H9 (cell line): ENCODE data around the gene GPR156. TPM values are rescaled to one million over a fixed set of nuclear protein-coding genes. Genes with fewer than 3 reads are reported as not detected.

Source experiments
- DNase-seq: peaks from one replicate; pipeline ENCODE4 v3.0.0-alpha.2; 2017
- H2AFZ ChIP-seq: one replicate; pipeline ENCODE4 v1.6.1; 2013; ENCODE audit warnings: mild to moderate bottlenecking, low read length, control low read depth, moderate library complexity
- H2AK5ac ChIP-seq: 2 replicates; pipeline ENCODE4 v1.6.1; 2013; ENCODE audit warnings: low read length, control low read depth, mixed read lengths; ENCODE audit not compliant: insufficient read length
- H2BK120ac ChIP-seq: one replicate; pipeline ENCODE4 v1.6.1; 2013; ENCODE audit warnings: low read depth, mild to moderate bottlenecking, low read length, control low read depth, inconsistent platforms; ENCODE audit not compliant: poor library complexity, severe bottlenecking
- H2BK12ac ChIP-seq: 2 replicates; pipeline ENCODE4 v1.6.1; 2013; ENCODE audit warnings: low read length, control low read depth, mixed read lengths, low read depth; ENCODE audit not compliant: insufficient read length
- H2BK15ac ChIP-seq: 2 replicates; pipeline ENCODE4 v1.6.1; 2013; ENCODE audit warnings: low read depth, low read length, control low read depth
- H2BK20ac ChIP-seq: one replicate; pipeline ENCODE4 v1.6.1; 2013; ENCODE audit warnings: low read depth, mild to moderate bottlenecking, low read length, control low read depth, inconsistent platforms; ENCODE audit not compliant: poor library complexity, severe bottlenecking
- H2BK5ac ChIP-seq: 2 replicates; pipeline ENCODE4 v1.6.1; 2013; ENCODE audit warnings: low read length, control low read depth, mixed read lengths; ENCODE audit not compliant: insufficient read length
- H3K14ac ChIP-seq: 2 replicates; pipeline ENCODE4 v1.6.1; 2013; ENCODE audit warnings: low read length, control low read depth; ENCODE audit not compliant: insufficient read depth
- H3K18ac ChIP-seq: 2 replicates; pipeline ENCODE4 v1.6.1; 2013; ENCODE audit warnings: low read depth, mild to moderate bottlenecking, mixed read lengths, low read length, control low read depth; ENCODE audit not compliant: insufficient read length
- H3K23ac ChIP-seq: 2 replicates; pipeline ENCODE4 v1.6.1; 2013; ENCODE audit warnings: low read length, control low read depth, mixed read lengths, low read depth; ENCODE audit not compliant: insufficient read length
- H3K23me2 ChIP-seq: 2 replicates; pipeline ENCODE4 v1.6.1; 2013; ENCODE audit warnings: low read depth, mild to moderate bottlenecking, mixed read lengths, low read length, control low read depth; ENCODE audit not compliant: insufficient read length, poor library complexity, severe bottlenecking
- H3K27ac ChIP-seq: 2 replicates; pipeline ENCODE4 v1.5.1; 2013; ENCODE audit warnings: low read length, control low read depth, mixed read lengths, low read depth; ENCODE audit not compliant: insufficient read length
- H3K27me3 ChIP-seq: 2 replicates; pipeline ENCODE4 v1.6.1; 2013; ENCODE audit warnings: low read length, control low read depth, inconsistent platforms; ENCODE audit not compliant: insufficient read depth
- H3K4ac ChIP-seq: 2 replicates; pipeline ENCODE4 v1.6.1; 2013; ENCODE audit warnings: low read depth, mild to moderate bottlenecking, control low read depth, inconsistent platforms, low read length, moderate library complexity
- H3K4me1 ChIP-seq: 2 replicates; pipeline ENCODE4 v1.6.1; 2013; ENCODE audit warnings: low read length, control low read depth, inconsistent platforms; ENCODE audit not compliant: insufficient read depth
- H3K4me2 ChIP-seq: 2 replicates; pipeline ENCODE4 v1.6.1; 2013; ENCODE audit warnings: low read length, control low read depth, mixed read lengths; ENCODE audit not compliant: insufficient read length, insufficient read depth
- H3K56ac ChIP-seq: 2 replicates; pipeline ENCODE4 v1.6.1; 2013; ENCODE audit warnings: low read depth, mild to moderate bottlenecking, mixed read lengths, low read length, control low read depth; ENCODE audit not compliant: insufficient read length
- H3K79me1 ChIP-seq: 2 replicates; pipeline ENCODE4 v1.6.1; 2013; ENCODE audit warnings: low read depth, mild to moderate bottlenecking, moderate library complexity, low read length, control low read depth, inconsistent platforms; ENCODE audit not compliant: insufficient read depth, poor library complexity, severe bottlenecking
- H3K79me2 ChIP-seq: 2 replicates; pipeline ENCODE4 v1.6.1; 2013; ENCODE audit warnings: low read length, control low read depth, inconsistent platforms; ENCODE audit not compliant: insufficient read depth
- H3K9ac ChIP-seq: 2 replicates; pipeline ENCODE4 v1.6.1; 2013; ENCODE audit warnings: low read length, control low read depth, mixed read lengths; ENCODE audit not compliant: insufficient read length; ENCODE audit errors: extremely low read depth
- H3K9me3 ChIP-seq: one replicate; pipeline ENCODE4 v1.6.1; 2013; ENCODE audit warnings: low read depth, low read length, inconsistent platforms; ENCODE audit not compliant: control insufficient read depth
- H3T11ph ChIP-seq: one replicate; pipeline ENCODE4 v1.6.1; 2013; ENCODE audit warnings: mild to moderate bottlenecking, low read length, control low read depth, inconsistent platforms
- H4K20me1 ChIP-seq: one replicate; pipeline ENCODE4 v1.6.1; 2013; ENCODE audit not compliant: control insufficient read depth, insufficient read length, insufficient read depth
- H4K5ac ChIP-seq: 2 replicates; pipeline ENCODE4 v1.6.1; 2013; ENCODE audit warnings: low read depth, mild to moderate bottlenecking, mixed read lengths, low read length, control low read depth; ENCODE audit not compliant: insufficient read length
- H4K8ac ChIP-seq: replicated peaks from 2 replicates; pipeline ENCODE4 v1.6.1; 2013; ENCODE audit warnings: low read length, control low read depth, mixed read lengths, low read depth; ENCODE audit not compliant: insufficient read length
- H4K91ac ChIP-seq: 2 replicates; pipeline ENCODE4 v1.6.1; 2013; ENCODE audit warnings: low read depth, mild to moderate bottlenecking, moderate library complexity, mixed read lengths, low read length, control low read depth; ENCODE audit not compliant: insufficient read length
- H3K27ac Mint-ChIP-seq, 3 experiments: 2 replicates in 2 of 3; 3 replicates in 1 of 3; pipeline ENCODE4 v1.8.0; 2020 to 2021; ENCODE audit warnings: mixed read lengths in 3 of 3, mild to moderate bottlenecking in 1 of 3, moderate library complexity in 1 of 3
- H3K27me3 Mint-ChIP-seq: 2 replicates; pipeline ENCODE4 v1.8.0; 2021; ENCODE audit warnings: low read depth, mild to moderate bottlenecking, moderate library complexity, mixed read lengths
- H3K36me3 Mint-ChIP-seq, 3 experiments: 2 replicates in 2 of 3; 3 replicates in 1 of 3; pipeline ENCODE4 v1.8.0; 2020 to 2021; ENCODE audit warnings: low read depth in 3 of 3, mixed read lengths in 3 of 3; ENCODE audit not compliant: insufficient read depth in 1 of 3
- H3K4me1 Mint-ChIP-seq, 2 experiments: 2 replicates each; pipeline ENCODE4 v1.8.0; 2020; ENCODE audit warnings: mixed read lengths in 2 of 2
- H3K4me3 Mint-ChIP-seq, 2 experiments: 2 replicates in 1 of 2; 3 replicates in 1 of 2; pipeline ENCODE4 v1.8.0; 2020 to 2021; ENCODE audit warnings: mild to moderate bottlenecking in 2 of 2, mixed read lengths in 2 of 2, moderate library complexity in 1 of 2
- H3K9me3 Mint-ChIP-seq, 2 experiments: 2 replicates in 1 of 2; 3 replicates in 1 of 2; pipeline ENCODE4 v1.8.0; 2020; ENCODE audit warnings: mild to moderate bottlenecking in 2 of 2, mixed read lengths in 2 of 2, moderate library complexity in 1 of 2
- WGBS: extraction: QIAGEN DNeasy Blood & Tissue Kit; methylation state at CpG from one replicate; pipeline ENCODE4 v1.1.7; 2013; ENCODE audit warnings: missing lambda C conversion rate, low lambda C conversion rate, mixed read lengths; ENCODE audit not compliant: insufficient read length; ENCODE audit errors: extremely low coverage; 5-methylcytosine and 5-hydroxymethylcytosine counted together
- long read RNA-seq: library from polyadenylated mRNA; unstranded; transcript quantifications from one replicate; pipeline ENCODE4 v2.0.0, GENCODE V29; 2020
- total RNA-seq: library from RNA; stranded (reverse); gene quantifications from 2 replicates; pipeline ENCODE4 v1.2.1, GENCODE V29; 2021
- TF ChIP-seq, protein P1 (sequence below): fragments of 200-600 bp; sonication (generic); conservative IDR thresholded peaks from 3 replicates; pipeline ENCODE4 v1.8.0; 2021; ENCODE audit warnings: antibody characterized with exemption, mild to moderate bottlenecking

The GPR156 gene
- total RNA-seq: 1.4 and 1.8 TPM in 2 replicates
- long read RNA-seq, partial matches to known transcripts: 0 of 2 reads
- long read RNA-seq, other reads (novel, unspliced or antisense): 2 of 2 reads

DNA sequence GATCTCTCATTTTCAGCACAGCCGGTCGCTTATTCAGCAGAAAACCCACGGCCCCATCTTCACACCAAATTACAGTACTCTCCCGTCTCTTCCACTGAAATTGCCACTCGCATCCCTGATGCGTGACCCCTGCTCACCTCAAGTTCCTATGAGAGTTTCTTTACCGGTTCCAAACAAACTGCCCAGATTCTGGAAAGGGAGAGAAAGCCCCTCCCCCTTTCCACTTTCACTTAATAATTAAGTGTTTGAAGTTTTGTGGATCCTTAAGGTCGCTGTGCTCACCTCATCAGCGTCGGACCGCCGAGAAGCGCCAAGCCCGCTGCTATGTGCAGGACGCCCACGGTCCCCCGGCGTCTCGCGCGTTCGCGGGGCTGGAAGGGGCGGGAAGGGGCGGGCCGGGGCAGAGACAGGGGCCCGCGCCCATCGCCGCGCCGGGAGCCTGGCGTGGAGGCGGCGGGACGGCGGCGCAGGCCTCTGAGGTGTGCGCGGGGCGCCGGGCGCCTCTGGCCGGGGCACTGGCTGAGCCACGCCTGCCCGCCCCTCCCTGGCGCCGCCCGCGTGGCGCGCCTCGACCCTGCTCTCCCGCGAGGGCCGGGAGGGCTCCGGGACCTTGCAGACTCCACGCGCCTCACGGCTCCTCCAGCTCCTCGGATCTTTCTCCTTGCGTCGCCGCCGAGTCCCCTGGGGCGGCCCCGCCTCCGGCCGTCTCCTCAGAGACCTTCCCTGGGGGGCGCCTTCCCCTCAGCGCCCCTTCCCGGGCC is at the start of gene GPR156:
GPR156 (minus strand) TSS at position 476 of the 761 bp plus-strand sequence. CDS start 41,124 bp downstream, outside the sequence.
- H3K9me3 Mint-ChIP-seq: no peaks in the 10 kb centered on the region; a peak in 3 of 5 replicates
- H3K14ac ChIP-seq: peak within 1 kb of the TSS; percentile 11; the same call in 1 of the 2 replicates
- no peaks in the 10 kb centered on the region for H3K4me1 ChIP-seq
- H3K36me3 Mint-ChIP-seq: no peaks in the 10 kb centered on the region
- no peak within 1 kb of the TSS for H2BK120ac ChIP-seq
- H2BK20ac ChIP-seq: no peak within 1 kb of the TSS
- no peak within 1 kb of the TSS for H3K27ac ChIP-seq
- H3K4me2 ChIP-seq: peak within 1 kb of the TSS; percentile 61
- no peak within 1 kb of the TSS for H4K91ac ChIP-seq
- no peak within 1 kb of the TSS for H2BK5ac ChIP-seq
- peaks cover 6% of the 10 kb centered on the region; the same call in 1 of the 2 replicates for H3K27me3 ChIP-seq
- H3K9me3 ChIP-seq: no peaks in the 10 kb centered on the region
- no peak within 1 kb of the TSS for H3K56ac ChIP-seq
- H2BK15ac ChIP-seq: no peak within 1 kb of the TSS
- H3K4ac ChIP-seq: no peak within 1 kb of the TSS
- H3K23ac ChIP-seq: no peak within 1 kb of the TSS
- H3K4me1 Mint-ChIP-seq: peaks cover 11 to 14% of the 10 kb centered on the region in 2 experiments
- no peaks in the 10 kb centered on the region for H3K23me2 ChIP-seq
- peak within 1 kb of the TSS; percentile 63 to 74 for H3K4me3 Mint-ChIP-seq
- H3K18ac ChIP-seq: no peak within 1 kb of the TSS
- H3K9ac ChIP-seq: peak within 1 kb of the TSS; percentile 11
- no peak within 1 kb of the TSS for H3K27ac Mint-ChIP-seq
- H2AFZ ChIP-seq: peak within 1 kb of the TSS; percentile 25
- no peak within 1 kb of the TSS for H4K8ac ChIP-seq
- TF ChIP-seq, protein P1, sequence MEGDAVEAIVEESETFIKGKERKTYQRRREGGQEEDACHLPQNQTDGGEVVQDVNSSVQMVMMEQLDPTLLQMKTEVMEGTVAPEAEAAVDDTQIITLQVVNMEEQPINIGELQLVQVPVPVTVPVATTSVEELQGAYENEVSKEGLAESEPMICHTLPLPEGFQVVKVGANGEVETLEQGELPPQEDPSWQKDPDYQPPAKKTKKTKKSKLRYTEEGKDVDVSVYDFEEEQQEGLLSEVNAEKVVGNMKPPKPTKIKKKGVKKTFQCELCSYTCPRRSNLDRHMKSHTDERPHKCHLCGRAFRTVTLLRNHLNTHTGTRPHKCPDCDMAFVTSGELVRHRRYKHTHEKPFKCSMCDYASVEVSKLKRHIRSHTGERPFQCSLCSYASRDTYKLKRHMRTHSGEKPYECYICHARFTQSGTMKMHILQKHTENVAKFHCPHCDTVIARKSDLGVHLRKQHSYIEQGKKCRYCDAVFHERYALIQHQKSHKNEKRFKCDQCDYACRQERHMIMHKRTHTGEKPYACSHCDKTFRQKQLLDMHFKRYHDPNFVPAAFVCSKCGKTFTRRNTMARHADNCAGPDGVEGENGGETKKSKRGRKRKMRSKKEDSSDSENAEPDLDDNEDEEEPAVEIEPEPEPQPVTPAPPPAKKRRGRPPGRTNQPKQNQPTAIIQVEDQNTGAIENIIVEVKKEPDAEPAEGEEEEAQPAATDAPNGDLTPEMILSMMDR: 0 out of 3 replicates have a peak, but pooled peaks have one; percentile 16
- H3T11ph ChIP-seq: no peak within 1 kb of the TSS
- no peaks in the 10 kb centered on the region for H4K20me1 ChIP-seq
- H3K79me2 ChIP-seq: no peaks in the 10 kb centered on the region
- no peak within 1 kb of the TSS for H2AK5ac ChIP-seq
- DNase-seq: peak; percentile 41
- peaks cover 52% of the 10 kb centered on the region for H3K27me3 Mint-ChIP-seq
- WGBS: no CpG with 5 or more reads among the region's 72 CpGs
- H3K79me1 ChIP-seq: no peaks in the 10 kb centered on the region
- H2BK12ac ChIP-seq: no peak within 1 kb of the TSS
- no peak within 1 kb of the TSS for H4K5ac ChIP-seq
